C4-2B (cell line): ENCODE data around the gene NEB.

Experiments used
- H3K27ac ChIP-seq: fragments of 450-650 bp; 2 replicates; pipeline ENCODE4 v1.5.1; 2017
- CTCF ChIP-seq: fragments of 450-650 bp; conservative IDR thresholded peaks from 2 replicates; pipeline ENCODE4 v1.5.1; 2017; ENCODE audit warnings: mild to moderate bottlenecking
- ZFX ChIP-seq: fragments of 450-650 bp; IDR thresholded peaks from 2 replicates; pipeline ENCODE4 v1.6.1; 2017

Gene NEB

GRCh38 chr2:151533127-151533526, 201.1 kb downstream of the NEB start:
- no peak overlapping the region for H3K27ac ChIP-seq
- no peak for TF ChIP-seq ZFX

DNA sequence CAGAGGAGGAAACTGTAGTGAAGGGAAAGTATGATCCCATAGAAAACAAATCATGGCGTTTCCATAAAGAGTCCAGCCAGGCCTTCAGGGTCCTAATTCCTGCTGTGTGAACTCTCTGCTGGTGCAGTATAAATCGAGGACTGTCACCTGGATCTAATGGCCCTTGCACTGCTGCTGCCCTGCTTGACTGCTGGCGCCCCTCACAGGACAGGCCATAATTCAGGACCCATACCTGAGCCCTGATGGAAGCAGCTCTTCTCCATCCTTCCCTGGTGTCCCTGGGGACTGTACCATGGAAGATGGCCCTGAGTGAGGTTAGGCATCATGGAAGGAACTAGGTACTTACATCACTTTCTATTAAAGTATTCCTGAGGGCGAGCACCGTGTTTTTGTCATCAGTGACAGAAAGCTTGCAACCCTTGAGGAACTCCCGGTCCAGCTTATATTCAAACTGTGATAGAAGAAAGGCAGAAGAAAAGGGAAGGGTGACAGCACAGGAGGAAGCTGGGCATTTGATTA, 207.6 kb downstream of the NEB start:
- TF ChIP-seq ZFX (no peak), CTCF (no peak)
- H3K27ac ChIP-seq: no peak overlapping the region

DNA sequence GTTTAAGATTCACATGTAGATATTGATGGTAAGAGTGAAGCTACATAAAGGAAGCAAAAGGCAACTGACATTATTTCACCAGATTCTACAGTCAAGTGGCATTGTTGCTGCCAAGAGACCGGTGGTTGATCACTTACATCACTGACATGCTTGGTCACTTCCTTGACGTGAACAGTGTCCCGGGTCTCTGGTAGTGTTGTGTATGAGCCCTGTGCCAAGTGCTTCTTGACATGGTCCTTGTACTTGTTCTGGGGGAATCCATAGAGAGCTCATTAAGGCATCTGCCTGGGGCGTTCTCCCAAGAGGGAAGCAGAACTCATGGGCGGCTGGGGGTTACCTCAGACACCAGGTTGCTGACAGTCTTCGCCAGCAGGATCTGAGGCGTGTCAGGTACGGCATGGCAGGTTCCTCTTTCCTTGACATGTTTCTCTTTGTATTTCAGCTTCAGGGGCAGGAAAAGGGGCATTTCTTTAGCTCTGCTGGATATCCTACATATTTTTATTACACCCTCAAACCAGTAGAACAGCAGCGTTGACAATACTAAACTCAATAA, 208.4 kb downstream of the NEB start:
- TF ChIP-seq ZFX (no peak), CTCF (no peak)
- H3K27ac ChIP-seq: no peak overlapping the region

- TF ChIP-seq ZFX: no peak
- TF ChIP-seq CTCF: no peak
- no peak overlapping the region for H3K27ac ChIP-seq
Observed at GRCh38 chr2:151523850-151524249, 210.4 kb downstream of the NEB start.

GRCh38 chr2:151522556-151522955, 211.7 kb downstream of the NEB start:
- no peak overlapping the region for H3K27ac ChIP-seq
- TF ChIP-seq ZFX: no peak
- no peak for TF ChIP-seq CTCF

DNA sequence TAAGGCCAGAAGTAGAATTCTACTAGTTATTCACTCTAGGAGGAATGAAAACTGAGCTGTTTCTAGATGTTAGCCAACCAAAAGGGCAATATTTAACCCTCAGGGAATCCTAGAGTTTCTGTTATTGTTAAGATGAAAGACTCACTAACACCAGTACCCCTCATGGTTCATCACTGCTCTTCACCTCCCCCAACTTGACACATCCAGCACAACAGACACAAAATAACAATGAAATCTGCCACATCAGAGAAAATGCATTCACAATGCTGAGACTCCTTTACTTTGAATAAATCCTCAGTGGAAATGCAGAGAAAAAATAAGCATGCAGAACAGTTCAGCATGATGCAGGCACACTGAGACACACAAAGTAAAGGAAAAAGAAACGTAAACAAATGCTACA, 213.3 kb downstream of the NEB start:
- TF ChIP-seq CTCF (no peak), ZFX (no peak)
- H3K27ac ChIP-seq: no peak overlapping the region

GRCh38 chr2:151518802-151519201, 215.5 kb downstream of the NEB start:
- TF ChIP-seq ZFX (no peak), CTCF (no peak)
- no peak overlapping the region for H3K27ac ChIP-seq

- TF ChIP-seq CTCF (no peak), ZFX (no peak)
- no peak overlapping the region for H3K27ac ChIP-seq
Observed at GRCh38 chr2:151508519-151508918, 225.8 kb downstream of the NEB start.
